H9 (cell line): ENCODE data around the gene SGCE. TPM values are rescaled to one million over a fixed set of nuclear protein-coding genes. Genes with fewer than 3 reads are reported as not detected.

Source experiments
- DNase-seq: peaks from one replicate; pipeline ENCODE4 v3.0.0-alpha.2; 2017
- H2AFZ ChIP-seq: one replicate; pipeline ENCODE4 v1.6.1; 2013; ENCODE audit warnings: mild to moderate bottlenecking, low read length, control low read depth, moderate library complexity
- H2AK5ac ChIP-seq: 2 replicates; pipeline ENCODE4 v1.6.1; 2013; ENCODE audit warnings: low read length, control low read depth, mixed read lengths; ENCODE audit not compliant: insufficient read length
- H2BK120ac ChIP-seq: one replicate; pipeline ENCODE4 v1.6.1; 2013; ENCODE audit warnings: low read depth, mild to moderate bottlenecking, low read length, control low read depth, inconsistent platforms; ENCODE audit not compliant: poor library complexity, severe bottlenecking
- H2BK12ac ChIP-seq: 2 replicates; pipeline ENCODE4 v1.6.1; 2013; ENCODE audit warnings: low read length, control low read depth, mixed read lengths, low read depth; ENCODE audit not compliant: insufficient read length
- H2BK15ac ChIP-seq: 2 replicates; pipeline ENCODE4 v1.6.1; 2013; ENCODE audit warnings: low read depth, low read length, control low read depth
- H2BK20ac ChIP-seq: one replicate; pipeline ENCODE4 v1.6.1; 2013; ENCODE audit warnings: low read depth, mild to moderate bottlenecking, low read length, control low read depth, inconsistent platforms; ENCODE audit not compliant: poor library complexity, severe bottlenecking
- H2BK5ac ChIP-seq: 2 replicates; pipeline ENCODE4 v1.6.1; 2013; ENCODE audit warnings: low read length, control low read depth, mixed read lengths; ENCODE audit not compliant: insufficient read length
- H3K14ac ChIP-seq: 2 replicates; pipeline ENCODE4 v1.6.1; 2013; ENCODE audit warnings: low read length, control low read depth; ENCODE audit not compliant: insufficient read depth
- H3K18ac ChIP-seq: 2 replicates; pipeline ENCODE4 v1.6.1; 2013; ENCODE audit warnings: low read depth, mild to moderate bottlenecking, mixed read lengths, low read length, control low read depth; ENCODE audit not compliant: insufficient read length
- H3K23ac ChIP-seq: 2 replicates; pipeline ENCODE4 v1.6.1; 2013; ENCODE audit warnings: low read length, control low read depth, mixed read lengths, low read depth; ENCODE audit not compliant: insufficient read length
- H3K23me2 ChIP-seq: 2 replicates; pipeline ENCODE4 v1.6.1; 2013; ENCODE audit warnings: low read depth, mild to moderate bottlenecking, mixed read lengths, low read length, control low read depth; ENCODE audit not compliant: insufficient read length, poor library complexity, severe bottlenecking
- H3K27ac ChIP-seq: 2 replicates; pipeline ENCODE4 v1.5.1; 2013; ENCODE audit warnings: low read length, control low read depth, mixed read lengths, low read depth; ENCODE audit not compliant: insufficient read length
- H3K27me3 ChIP-seq: 2 replicates; pipeline ENCODE4 v1.6.1; 2013; ENCODE audit warnings: low read length, control low read depth, inconsistent platforms; ENCODE audit not compliant: insufficient read depth
- H3K4ac ChIP-seq: 2 replicates; pipeline ENCODE4 v1.6.1; 2013; ENCODE audit warnings: low read depth, mild to moderate bottlenecking, control low read depth, inconsistent platforms, low read length, moderate library complexity
- H3K4me1 ChIP-seq: 2 replicates; pipeline ENCODE4 v1.6.1; 2013; ENCODE audit warnings: low read length, control low read depth, inconsistent platforms; ENCODE audit not compliant: insufficient read depth
- H3K4me2 ChIP-seq: 2 replicates; pipeline ENCODE4 v1.6.1; 2013; ENCODE audit warnings: low read length, control low read depth, mixed read lengths; ENCODE audit not compliant: insufficient read length, insufficient read depth
- H3K56ac ChIP-seq: 2 replicates; pipeline ENCODE4 v1.6.1; 2013; ENCODE audit warnings: low read depth, mild to moderate bottlenecking, mixed read lengths, low read length, control low read depth; ENCODE audit not compliant: insufficient read length
- H3K79me1 ChIP-seq: 2 replicates; pipeline ENCODE4 v1.6.1; 2013; ENCODE audit warnings: low read depth, mild to moderate bottlenecking, moderate library complexity, low read length, control low read depth, inconsistent platforms; ENCODE audit not compliant: insufficient read depth, poor library complexity, severe bottlenecking
- H3K79me2 ChIP-seq: 2 replicates; pipeline ENCODE4 v1.6.1; 2013; ENCODE audit warnings: low read length, control low read depth, inconsistent platforms; ENCODE audit not compliant: insufficient read depth
- H3K9ac ChIP-seq: 2 replicates; pipeline ENCODE4 v1.6.1; 2013; ENCODE audit warnings: low read length, control low read depth, mixed read lengths; ENCODE audit not compliant: insufficient read length; ENCODE audit errors: extremely low read depth
- H3K9me3 ChIP-seq: one replicate; pipeline ENCODE4 v1.6.1; 2013; ENCODE audit warnings: low read depth, low read length, inconsistent platforms; ENCODE audit not compliant: control insufficient read depth
- H3T11ph ChIP-seq: one replicate; pipeline ENCODE4 v1.6.1; 2013; ENCODE audit warnings: mild to moderate bottlenecking, low read length, control low read depth, inconsistent platforms
- H4K20me1 ChIP-seq: one replicate; pipeline ENCODE4 v1.6.1; 2013; ENCODE audit not compliant: control insufficient read depth, insufficient read length, insufficient read depth
- H4K5ac ChIP-seq: 2 replicates; pipeline ENCODE4 v1.6.1; 2013; ENCODE audit warnings: low read depth, mild to moderate bottlenecking, mixed read lengths, low read length, control low read depth; ENCODE audit not compliant: insufficient read length
- H4K8ac ChIP-seq: replicated peaks from 2 replicates; pipeline ENCODE4 v1.6.1; 2013; ENCODE audit warnings: low read length, control low read depth, mixed read lengths, low read depth; ENCODE audit not compliant: insufficient read length
- H4K91ac ChIP-seq: 2 replicates; pipeline ENCODE4 v1.6.1; 2013; ENCODE audit warnings: low read depth, mild to moderate bottlenecking, moderate library complexity, mixed read lengths, low read length, control low read depth; ENCODE audit not compliant: insufficient read length
- H3K27ac Mint-ChIP-seq, 3 experiments: 2 replicates in 2 of 3; 3 replicates in 1 of 3; pipeline ENCODE4 v1.8.0; 2020 to 2021; ENCODE audit warnings: mixed read lengths in 3 of 3, mild to moderate bottlenecking in 1 of 3, moderate library complexity in 1 of 3
- H3K27me3 Mint-ChIP-seq: 2 replicates; pipeline ENCODE4 v1.8.0; 2021; ENCODE audit warnings: low read depth, mild to moderate bottlenecking, moderate library complexity, mixed read lengths
- H3K36me3 Mint-ChIP-seq, 3 experiments: 2 replicates in 2 of 3; 3 replicates in 1 of 3; pipeline ENCODE4 v1.8.0; 2020 to 2021; ENCODE audit warnings: low read depth in 3 of 3, mixed read lengths in 3 of 3; ENCODE audit not compliant: insufficient read depth in 1 of 3
- H3K4me1 Mint-ChIP-seq, 2 experiments: 2 replicates each; pipeline ENCODE4 v1.8.0; 2020; ENCODE audit warnings: mixed read lengths in 2 of 2
- H3K4me3 Mint-ChIP-seq, 2 experiments: 2 replicates in 1 of 2; 3 replicates in 1 of 2; pipeline ENCODE4 v1.8.0; 2020 to 2021; ENCODE audit warnings: mild to moderate bottlenecking in 2 of 2, mixed read lengths in 2 of 2, moderate library complexity in 1 of 2
- H3K9me3 Mint-ChIP-seq, 2 experiments: 2 replicates in 1 of 2; 3 replicates in 1 of 2; pipeline ENCODE4 v1.8.0; 2020; ENCODE audit warnings: mild to moderate bottlenecking in 2 of 2, mixed read lengths in 2 of 2, moderate library complexity in 1 of 2
- WGBS: extraction: QIAGEN DNeasy Blood & Tissue Kit; methylation state at CpG from one replicate; pipeline ENCODE4 v1.1.7; 2013; ENCODE audit warnings: missing lambda C conversion rate, low lambda C conversion rate, mixed read lengths; ENCODE audit not compliant: insufficient read length; ENCODE audit errors: extremely low coverage; 5-methylcytosine and 5-hydroxymethylcytosine counted together
- total RNA-seq: library from RNA; stranded (reverse); gene quantifications from 2 replicates; pipeline ENCODE4 v1.2.1, GENCODE V29; 2021
- TF ChIP-seq, protein P1 (sequence below): fragments of 200-600 bp; sonication (generic); conservative IDR thresholded peaks from 3 replicates; pipeline ENCODE4 v1.8.0; 2021; ENCODE audit warnings: antibody characterized with exemption, mild to moderate bottlenecking

The SGCE gene
- total RNA-seq, 1 experiment from 2014 or later, result 30.5 TPM

DNA sequence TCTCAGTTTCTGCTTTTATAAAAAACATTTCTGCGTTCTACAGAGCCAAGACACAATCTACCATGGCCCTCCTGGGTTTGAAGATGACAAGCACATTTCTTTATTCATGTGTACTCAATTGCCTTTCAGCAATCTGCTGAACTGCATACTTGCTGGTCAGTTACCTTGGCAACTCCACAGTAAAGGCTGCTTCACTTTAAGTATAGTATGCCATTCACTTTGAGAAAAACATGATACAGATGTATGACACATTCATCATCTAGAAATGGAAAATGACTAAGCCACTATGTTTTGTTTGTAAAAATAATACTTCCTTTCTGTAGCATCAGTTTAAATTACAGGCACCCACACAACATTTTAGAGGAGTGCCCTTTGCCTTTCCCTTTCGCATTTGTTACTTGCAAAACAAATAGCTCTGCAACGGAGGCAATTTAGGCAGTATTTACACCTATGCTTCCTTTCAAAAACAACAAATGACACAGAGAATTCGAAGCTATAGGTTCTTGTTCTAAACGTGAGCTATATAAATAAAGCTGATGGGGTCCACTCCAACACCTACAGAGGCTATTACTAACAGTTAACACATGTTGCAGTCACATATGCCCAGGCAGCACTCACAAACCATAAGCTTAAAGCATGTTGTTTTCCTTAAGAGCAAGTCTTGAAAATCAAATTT, 23.5 kb downstream of the SGCE start:
- Histone ChIP-seq H3K79me1 (no peaks in the 10 kb centered on the region), H3K18ac (no peak overlapping the region), H3K27me3 (no peaks in the 10 kb centered on the region), H2BK15ac (no peak overlapping the region), H3K9me3 (no peaks in the 10 kb centered on the region), H3K79me2 (no peaks in the 10 kb centered on the region), H4K20me1 (no peaks in the 10 kb centered on the region), H2BK20ac (no peak overlapping the region), H3K14ac (no peak overlapping the region), H2AFZ (no peak overlapping the region), H3K23me2 (no peaks in the 10 kb centered on the region), H4K8ac (no peak overlapping the region), H3K4me2 (no peak overlapping the region), H3K56ac (no peak overlapping the region), H3K27ac (no peak overlapping the region), H3K9ac (no peak overlapping the region), H3K4me1 (peaks cover 3% of the 10 kb centered on the region; the same call in 1 of the 2 replicates), H3K4ac (no peak overlapping the region), H3K23ac (no peak overlapping the region), H2BK12ac (no peak overlapping the region), H2BK120ac (no peak overlapping the region), H3T11ph (no peak overlapping the region), H2BK5ac (no peak overlapping the region), H4K91ac (no peak overlapping the region), H2AK5ac (no peak overlapping the region), H4K5ac (no peak overlapping the region)
- no CpG with 5 or more reads among the region's 5 CpGs for WGBS
- 0 out of 7 replicates have a peak overlapping the region, but pooled peaks of 1 of the 3 experiments have one; percentile 15 for H3K27ac Mint-ChIP-seq
- TF ChIP-seq, protein P1, sequence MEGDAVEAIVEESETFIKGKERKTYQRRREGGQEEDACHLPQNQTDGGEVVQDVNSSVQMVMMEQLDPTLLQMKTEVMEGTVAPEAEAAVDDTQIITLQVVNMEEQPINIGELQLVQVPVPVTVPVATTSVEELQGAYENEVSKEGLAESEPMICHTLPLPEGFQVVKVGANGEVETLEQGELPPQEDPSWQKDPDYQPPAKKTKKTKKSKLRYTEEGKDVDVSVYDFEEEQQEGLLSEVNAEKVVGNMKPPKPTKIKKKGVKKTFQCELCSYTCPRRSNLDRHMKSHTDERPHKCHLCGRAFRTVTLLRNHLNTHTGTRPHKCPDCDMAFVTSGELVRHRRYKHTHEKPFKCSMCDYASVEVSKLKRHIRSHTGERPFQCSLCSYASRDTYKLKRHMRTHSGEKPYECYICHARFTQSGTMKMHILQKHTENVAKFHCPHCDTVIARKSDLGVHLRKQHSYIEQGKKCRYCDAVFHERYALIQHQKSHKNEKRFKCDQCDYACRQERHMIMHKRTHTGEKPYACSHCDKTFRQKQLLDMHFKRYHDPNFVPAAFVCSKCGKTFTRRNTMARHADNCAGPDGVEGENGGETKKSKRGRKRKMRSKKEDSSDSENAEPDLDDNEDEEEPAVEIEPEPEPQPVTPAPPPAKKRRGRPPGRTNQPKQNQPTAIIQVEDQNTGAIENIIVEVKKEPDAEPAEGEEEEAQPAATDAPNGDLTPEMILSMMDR, result no peak
- no peak for DNase-seq
- no peaks in the 10 kb centered on the region for H3K9me3 Mint-ChIP-seq
- no peak overlapping the region for H3K4me3 Mint-ChIP-seq
- H3K27me3 Mint-ChIP-seq, result no peaks in the 10 kb centered on the region
- peaks cover 18 to 24% of the 10 kb centered on the region in 2 experiments for H3K4me1 Mint-ChIP-seq
- no peaks in the 10 kb centered on the region for H3K36me3 Mint-ChIP-seq
